EL (cell line): ENCODE measurements around the gene ABCC3.

Source experiments
- DNase-seq: peaks from one replicate; pipeline ENCODE4 v3.0.0-alpha.2; 2016

ABCC3 gene

DNA sequence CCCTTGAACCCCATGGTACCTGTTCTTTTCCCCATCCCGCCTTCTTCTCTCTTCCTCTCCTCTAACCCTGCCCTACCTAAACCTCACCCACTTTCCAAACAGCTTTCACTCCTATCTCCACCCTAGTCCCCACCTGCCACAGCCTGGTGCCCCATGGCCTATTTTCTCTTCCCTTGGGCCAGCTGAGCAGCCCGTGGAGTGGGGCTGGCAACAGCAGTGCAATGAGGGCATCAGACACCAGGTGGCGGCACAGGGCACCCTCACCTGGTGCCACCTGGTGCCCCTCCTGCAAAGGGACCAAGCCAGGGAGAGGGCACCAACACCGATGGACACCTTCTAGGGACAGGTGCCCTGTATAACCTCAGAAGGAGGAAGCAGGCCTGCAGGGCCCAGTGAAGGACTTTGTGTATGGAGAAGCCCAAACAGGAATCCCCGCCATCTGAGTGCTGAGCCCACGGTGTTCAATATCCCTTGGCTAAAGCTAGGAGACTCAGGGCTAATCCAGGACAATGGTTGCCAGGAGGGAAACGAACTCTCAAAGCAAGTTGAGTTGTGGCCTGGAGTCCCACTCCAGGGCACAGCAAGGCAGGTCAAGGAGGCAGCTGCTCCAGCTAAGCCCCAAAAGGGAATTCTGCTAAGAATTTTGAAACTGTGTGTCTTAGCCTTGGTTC is 4.0 kb upstream of the ABCC3 start:
- DNase-seq = peak; percentile 24

DNA sequence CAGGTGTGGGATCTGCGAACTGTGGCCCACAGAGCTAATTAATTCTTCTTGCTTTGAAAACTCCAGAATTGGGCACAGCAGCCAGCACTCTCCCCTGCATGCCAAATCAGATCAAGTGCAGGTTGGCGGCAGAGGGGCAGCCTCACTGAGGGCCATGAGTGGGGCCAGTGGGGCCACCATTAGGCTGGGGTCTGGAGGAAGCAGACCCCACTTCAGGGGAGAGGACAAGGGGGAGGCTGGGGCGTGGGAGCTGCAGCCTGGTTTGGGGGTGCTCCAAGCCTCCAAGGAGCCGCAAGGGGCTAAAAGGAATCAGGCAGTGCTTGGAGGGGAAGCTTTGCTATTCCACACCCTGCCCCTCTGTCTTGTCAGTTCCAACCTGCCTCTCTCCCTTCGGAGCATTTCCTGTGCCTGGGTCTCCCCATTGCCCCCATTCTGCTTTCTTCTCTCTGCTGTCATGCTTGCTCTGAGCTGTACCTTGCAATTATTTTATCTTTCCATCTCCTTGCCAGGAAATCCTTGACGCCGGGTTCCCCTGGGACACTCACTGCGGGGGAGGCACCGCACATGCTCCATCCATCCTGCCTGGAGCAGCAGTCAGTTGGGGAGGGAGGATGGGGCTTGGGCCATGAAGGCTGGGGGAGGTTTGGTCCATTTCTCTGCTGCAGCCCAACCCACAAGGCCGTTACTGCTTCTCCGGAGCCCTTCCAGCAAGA is 3.3 kb upstream of the ABCC3 start:
- no peak for DNase-seq

DNA sequence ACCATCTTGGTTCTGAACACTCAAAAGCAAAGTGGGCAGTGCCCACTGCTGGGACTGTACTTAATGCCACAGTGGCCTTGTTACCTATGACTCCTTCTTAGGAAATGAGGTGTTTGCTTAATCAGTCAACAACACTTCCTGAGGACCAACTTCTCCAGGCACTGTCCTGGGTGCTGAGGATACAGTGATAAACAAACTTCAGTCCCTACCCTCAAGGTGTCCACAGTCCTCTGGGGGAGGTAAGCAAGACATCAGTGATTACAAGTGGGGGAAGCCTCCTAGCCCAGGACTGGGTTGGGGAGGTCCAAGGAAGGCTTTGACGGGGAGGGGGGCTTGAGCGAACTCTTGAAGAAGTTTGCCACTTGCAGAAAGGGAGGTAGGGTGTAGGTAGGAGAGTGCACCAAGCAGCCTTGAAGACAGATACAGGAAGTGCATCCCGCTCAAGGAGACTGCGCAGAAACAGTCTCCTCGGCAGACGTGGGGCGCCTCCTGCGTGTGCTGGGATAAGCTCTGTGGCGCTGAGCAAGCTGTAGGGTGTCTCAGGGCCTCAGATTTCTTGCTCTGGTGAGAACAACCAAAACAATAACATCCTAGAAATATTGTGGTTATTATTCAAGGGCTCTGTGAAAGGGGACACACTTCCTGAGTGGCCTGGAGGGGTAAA is 2.6 kb upstream of the ABCC3 start:
- no peak for DNase-seq

DNA sequence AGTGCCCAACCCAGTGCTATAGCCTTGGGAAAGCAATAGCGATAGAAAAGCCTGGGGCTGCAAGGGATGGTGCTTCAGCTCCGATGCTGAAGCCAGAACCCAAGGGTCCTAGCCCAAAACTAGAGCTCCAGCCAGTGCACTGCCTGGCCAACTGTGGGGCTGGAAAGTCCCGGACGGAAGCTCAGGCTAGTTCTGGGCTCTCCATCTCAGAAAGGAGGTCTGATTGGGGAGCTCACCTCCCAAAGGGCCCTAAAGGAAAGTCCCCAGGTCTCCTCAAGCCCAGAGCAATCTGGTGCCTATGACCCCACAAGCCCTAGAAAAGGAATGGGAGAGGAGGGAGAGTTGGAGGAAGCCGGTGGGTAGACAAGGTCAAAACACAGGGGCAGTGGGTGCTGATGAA is 2.0 kb upstream of the ABCC3 start:
- no peak for DNase-seq

DNA sequence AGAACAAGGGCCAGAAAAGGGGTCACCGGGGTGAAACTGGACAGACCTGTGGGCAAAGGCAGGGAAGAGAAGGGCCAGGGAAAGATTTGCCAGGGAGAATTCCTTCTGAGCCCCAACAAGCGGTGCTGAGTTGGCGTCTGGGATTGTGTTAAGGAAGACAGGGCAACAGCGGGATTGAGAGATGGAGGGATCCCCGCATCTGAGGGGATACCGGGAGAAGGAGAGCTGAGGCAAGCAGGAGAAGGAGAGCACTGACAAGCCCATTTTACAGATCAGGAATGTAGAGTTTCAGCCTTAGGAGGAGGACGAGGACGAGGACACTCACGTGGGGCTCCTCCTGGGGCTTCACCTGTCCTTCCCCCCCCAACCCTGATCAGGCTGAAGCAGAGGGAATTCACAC is 998 bp upstream of the ABCC3 start:
- no peak for DNase-seq

DNA sequence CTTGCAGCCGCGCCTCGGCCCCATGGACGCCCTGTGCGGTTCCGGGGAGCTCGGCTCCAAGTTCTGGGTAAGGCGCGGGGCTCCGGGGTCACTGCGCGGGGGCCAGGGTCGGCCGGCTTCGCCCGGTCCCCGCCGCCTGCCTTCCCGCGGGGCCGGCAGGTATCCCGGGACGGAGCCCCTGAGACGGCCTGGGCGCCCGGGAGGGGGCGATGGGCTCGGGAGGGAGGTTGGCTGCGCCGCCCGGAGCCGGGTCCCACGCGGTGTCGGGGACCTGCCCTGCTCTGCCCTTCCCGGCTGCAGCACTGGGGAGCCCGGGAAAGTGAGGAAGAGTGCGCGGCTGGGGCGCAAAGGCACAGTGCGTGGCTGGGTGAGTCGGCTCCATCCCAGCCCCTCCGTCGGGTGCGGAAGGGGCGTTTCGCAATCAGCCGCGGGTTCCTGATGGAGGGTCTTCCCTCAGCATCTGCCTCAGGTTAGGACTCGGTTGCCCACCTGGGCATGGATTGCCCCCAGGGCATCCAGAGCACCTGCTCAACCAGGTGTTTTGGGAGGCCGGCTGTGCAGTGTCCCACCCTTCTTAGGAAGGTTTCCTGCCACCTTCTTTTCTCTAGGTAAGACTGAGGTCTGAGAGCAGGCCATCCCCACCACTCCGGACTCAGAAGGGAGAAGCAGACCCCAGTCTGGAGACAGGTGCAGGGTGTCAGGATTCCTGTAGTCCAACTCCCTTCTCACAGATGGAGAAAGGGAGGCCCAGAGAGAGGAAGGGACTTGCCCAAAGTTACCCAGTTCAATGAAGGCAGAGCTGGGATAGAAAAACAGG is 442 bp downstream of the ABCC3 start:
- DNase-seq = no peak

DNA sequence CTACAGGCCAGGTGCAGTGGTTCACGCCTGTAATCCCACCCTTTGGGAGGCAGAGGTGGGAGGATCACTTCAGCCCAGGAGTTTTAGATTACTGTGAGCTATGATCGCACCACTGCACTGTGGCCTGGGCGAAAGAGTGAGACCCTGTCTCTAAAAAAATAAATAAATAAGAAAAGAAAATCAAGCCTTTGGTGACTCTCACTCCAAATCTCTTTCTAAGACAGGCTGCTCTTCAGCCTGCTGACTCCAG is 976 bp downstream of the ABCC3 start:
- DNase-seq = no peak

DNA sequence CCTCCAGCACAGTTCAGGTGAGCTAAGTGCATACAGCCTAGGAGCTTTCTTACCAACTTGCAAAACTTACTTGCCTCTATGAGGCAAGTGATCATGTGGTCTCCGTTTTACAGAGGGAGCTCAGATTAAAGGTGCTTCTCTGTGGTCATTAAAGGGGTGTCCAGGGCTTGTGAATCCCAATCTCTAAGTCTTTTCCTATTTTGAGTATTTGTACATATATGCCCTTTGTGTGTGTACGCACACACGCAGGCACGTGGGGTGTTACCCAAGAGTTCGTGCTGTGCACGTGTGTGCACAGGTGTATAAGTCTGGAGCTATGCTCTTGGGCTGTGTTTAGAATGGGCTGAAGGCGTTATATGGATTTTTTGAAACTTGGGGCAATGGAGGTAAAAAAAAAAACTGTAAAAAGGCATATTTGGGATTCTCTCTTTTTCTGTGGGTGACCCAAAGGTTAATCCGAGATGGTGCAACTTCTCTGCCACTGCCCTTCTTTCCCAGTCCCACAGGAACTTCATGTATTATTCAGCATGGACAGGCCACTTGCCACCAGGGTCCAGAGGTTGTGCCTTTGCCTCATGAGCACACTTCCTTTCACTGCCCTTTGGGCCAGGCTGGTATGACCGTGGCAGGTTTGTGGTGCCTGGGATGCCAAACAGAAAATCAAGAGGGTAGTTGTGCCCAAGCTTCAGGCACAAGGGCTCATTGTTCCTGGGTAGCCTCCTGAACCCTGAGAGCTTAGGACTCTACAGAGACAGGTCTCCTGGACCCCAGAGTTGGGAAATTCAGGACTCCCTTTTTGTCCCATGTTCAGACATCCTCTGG is 1.5 kb downstream of the ABCC3 start:
- no peak for DNase-seq

DNA sequence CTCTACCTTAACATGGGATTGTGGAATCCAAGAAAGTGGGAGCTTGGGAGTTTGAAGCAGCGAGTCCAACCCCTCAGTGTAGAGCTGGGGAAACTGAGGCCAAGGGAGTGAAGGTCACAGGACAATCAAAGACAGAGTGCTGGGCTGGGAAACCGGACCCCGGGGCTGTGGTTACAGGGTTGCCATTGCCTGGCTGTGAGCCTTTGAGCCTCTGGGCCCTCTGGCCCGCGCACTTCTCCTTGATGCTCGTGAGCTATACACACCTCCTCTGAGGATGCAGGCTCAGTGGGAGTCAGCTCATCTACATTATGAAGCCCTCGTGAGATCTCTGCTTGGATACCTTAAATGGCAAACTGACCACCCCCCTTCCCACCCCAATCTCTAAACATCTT is 2.1 kb downstream of the ABCC3 start:
- no peak for DNase-seq

DNA sequence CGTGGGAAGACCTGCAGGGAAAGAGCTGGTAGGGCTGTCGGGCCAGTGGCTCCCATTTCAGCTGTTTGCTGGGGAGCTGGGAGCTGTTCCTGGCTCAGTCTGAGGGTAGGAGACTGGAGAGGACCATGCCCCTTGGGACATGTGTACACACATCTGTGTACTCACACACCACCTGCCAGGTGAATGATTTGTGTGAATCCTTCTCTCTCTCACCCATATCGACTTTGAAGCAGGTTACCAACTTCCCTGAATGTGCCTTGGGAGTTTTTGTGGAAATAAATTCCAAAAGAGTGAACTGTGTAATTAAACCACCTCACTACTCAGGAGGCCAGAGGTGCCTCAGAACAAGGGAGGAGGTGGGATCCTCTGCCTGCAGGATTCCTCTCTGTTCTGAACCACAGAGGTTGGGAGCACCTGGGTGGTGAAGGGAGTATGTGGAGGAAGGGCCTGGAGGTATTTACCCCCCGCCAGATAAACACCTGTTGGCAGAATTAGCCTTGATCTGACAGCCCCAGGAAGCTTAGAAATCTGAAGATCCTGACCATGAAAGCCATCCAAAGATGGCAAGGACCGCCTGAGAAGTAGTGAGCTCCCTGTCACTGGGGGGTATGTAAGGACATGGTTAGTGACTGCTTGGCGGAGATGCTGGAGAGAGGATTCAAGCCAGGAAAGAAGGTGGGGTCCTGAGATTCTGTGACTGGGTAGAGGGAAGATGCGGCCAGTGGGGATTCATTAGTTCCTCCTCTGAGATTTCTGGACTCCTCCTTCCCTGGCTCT is 3.3 kb downstream of the ABCC3 start:
- no peak for DNase-seq

DNA sequence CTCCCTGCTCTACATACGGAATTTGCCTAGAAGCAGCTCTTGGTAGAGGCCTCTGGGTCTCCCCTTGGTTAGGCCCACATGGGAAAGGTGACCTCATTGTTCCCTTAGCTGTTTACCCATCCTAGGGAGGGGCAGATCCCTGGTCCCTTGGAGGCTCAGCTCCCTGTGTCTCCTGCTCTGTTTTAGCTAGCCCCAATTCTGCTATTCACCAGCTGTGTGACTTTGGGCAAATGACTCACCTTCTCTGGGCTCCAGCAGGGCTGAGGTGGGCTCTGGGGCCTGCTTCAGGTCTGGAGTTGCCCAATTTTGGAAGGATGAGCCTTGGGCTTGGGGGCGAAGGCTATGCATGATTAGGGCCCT is 3.9 kb downstream of the ABCC3 start:
- peak; percentile 87 for DNase-seq

DNA sequence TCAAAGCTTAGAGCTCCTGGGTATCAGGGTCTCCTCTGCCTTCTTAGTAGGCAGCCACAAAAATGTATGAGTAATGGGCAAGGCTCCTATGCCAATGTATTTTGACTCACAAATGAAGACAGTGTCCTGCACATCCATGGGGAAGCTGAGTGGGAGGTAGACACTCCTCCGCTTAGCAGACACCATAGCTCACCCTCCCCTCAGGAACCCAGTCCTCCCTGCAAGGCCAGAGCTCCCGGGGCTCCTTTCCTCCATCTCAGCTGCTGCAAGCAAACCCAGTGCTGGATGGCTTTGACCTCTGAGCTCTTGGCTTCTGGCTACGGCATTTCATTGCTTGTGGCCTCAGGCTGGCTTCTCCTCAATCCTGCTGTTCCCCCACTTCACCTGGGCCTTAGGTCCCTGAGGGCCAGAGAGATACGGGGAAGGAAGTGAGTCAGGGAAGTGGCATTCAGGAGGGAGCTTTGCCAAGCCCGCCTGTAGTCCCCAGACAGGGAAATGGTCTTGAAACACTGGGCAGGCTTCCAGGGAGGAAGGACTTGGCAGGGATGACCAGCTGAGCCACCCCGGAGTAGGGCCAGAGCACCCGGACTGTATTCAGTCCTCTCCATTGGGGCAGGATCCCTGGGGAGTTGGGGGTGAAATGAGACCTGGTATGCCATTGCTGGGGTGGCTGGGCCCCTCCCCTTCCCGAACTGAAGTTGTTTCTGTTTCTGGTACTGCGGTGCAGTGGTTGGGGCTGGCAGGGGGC is 4.5 kb downstream of the ABCC3 start:
- peak; percentile 100 for DNase-seq

DNA sequence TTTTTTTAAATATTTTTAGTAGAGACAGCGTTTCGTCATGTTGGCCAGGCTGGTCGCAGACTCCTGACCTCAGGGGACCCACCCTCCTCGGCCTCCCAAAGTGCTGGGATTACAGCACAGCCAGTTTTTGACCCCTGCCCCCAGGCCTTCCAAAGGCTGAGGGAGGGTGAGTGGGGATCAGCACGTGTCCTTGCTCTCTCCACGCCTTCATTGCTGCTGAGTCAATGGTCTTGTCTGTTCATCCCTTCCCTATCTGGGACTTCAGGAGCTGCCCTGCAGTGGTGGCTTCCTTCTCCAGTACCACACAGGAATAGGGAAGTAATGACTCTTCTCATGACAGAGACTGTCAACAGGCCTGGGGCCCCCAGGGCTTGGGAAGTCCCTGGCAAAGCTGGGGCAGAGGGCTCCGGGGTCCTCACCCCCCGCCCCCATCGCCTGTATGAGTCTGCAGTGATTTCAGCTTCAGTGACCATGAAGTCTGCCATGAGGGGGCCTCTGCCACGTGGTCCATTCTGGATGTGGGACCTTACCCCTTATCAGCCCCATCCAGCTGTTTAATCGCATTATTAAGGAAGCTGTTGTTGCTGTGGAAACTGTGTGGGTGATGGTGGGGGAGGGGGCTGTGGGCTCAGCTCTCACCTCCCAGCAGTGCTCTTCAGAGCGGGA is 6.1 kb downstream of the ABCC3 start:
- DNase-seq = peak; percentile 44

DNA sequence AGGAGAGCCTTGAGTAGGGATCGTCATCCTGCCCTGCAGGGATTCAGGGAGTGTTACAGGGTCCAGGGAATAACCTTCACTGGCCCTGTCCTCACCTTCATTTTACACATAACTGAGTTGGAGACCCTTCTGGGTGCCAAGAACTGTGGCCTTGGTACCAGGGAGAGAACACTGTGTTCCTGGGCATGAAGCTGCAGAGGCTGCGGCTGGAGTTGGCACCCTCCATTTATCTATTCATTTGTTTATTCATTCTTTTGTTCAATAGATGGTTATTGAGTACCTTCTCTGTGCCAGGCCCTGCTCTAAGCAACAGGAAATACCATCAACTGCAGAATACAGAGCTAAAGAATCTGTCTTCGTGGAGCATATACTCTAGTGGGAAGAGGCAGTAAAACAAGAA is 6.7 kb downstream of the ABCC3 start:
- no peak for DNase-seq

DNA sequence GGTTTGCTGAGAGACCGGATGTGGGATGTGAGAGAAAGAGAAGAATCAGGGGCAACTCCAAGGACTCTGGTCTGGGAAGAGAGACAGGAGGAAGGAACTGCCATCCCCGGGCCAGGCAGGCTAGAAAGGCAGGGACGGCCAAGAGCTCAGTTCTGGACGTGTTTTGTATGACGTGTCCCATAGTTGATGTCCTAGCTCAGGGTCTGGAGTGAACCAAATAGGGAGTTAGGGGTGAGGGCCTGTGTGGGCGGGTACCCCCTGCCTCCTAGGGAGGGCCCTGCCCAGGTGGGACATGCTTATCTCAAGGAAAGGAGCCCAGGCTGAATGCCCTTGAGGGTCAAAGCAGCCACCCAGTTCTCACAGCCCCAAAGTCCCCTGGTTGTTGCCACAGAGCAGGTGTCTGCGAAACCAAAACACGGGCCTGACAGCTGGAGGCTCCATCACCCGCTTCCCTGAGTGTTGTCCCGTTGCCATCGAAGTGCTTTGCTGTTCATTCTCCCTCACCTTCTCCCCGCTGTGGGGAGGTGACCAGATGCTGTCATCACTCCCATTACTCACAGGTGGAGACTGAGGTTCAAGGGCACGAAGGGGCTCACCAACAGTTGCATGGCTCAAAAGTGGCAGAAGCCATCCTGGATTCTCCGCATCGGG is 7.5 kb downstream of the ABCC3 start:
- no peak for DNase-seq

DNA sequence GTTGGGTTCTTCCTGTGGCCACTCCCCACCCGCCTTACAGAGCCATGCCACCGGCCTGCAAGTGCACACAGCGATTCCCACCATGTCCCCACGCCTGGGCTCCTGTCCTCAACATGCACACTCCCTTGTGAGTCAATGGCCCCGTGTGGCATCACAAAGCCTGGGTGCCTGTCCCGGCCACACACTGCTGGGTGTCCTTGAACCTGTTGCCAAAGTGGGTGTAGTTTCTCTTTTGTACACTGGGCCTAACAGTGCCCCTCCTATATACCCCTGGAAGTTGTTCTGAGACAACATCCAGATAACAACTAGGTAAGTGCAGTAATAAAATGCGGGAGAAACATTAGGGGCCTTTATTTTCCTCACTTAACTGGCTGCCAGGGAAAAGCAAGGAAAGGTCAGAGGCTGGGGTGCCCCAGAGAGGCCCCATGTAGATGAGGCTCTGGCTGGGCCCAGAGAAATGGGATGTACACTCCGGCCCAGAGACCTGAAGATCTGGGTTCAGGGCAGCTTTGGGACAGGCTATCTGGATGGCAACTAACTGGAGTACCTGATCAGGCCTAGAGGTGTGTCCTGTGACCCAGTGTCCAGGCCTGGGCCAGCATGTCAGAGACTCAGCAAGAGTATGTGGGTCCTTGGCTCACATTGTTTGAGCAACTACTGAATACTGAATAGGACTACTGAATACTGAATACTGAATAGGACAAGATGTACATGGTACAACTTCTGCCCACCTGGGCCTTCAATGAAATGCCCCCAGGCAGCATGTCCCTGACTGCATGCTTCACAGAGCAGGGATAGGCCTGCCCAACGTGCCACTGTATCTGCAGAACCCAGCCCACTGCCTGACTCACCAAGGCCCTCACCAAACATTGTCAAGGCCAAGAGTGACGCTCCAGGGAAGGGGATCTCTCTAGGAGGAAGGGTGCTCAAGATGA is 8.3 kb downstream of the ABCC3 start:
- no peak for DNase-seq

DNA sequence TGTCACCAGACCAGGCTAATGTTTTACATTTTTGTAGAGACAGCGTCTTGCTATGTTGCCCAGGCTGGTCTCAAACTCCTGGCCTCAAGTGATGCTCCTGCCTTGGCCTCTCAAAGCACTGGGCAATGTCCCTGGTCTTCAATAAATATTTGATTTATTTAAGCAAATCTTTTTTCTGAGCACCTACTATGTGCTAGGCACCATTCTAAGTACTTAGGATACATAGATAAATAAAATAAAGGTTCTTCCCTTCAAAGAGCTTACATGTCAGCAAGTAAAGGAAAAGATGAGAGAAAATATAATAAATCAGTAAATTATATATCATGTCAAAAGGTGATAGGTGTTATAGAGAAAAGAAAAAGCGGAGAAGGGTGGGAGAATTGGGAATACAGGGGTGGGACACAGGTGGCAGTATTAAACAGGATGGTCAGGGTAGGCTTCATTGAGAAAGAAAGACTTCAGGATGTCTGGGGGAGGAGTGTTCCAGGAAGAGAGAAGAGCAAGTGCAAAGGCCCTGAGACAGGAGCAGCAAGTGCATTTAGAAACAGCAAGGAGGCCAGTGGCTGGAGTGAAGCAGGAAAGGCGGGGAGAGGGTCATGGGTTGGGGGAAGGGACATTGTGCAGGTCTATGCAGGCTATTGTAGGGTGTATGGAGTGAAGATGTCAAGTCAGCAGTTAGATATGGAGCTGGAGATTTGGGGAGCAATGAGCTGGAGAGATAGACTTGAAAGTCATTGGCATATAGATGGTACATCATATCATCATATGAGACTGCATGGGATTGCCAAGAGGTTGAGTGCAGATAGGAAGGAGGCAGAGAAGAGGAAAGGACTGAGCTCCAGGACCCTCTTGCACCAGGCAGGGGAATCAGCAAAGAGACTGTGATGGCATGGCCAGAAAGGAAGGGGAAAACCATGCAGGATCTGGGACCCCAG is 11.3 kb downstream of the ABCC3 start:
- DNase-seq = no peak

DNA sequence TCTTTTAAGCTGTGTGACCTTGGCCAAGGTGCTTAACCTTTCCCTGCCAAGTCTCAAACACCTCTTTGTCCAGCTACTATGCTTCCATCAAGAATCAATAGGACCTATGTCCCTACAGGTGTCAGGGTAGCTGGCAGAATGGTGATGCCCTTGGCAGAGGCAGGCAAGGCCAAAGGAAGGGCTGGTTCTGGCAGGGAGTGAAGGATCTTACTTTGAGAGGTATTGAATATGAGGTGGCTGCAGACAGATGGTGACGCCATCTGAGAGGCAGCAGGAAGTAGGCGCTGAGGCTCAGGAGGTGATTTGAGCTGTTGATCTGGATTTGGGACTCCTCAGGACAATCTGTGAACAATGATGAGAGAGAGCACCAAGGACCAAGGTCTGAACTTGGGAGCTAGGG is 12.5 kb downstream of the ABCC3 start:
- no peak for DNase-seq
